Breast epithelium (tissue), 3 donors: ENCODE measurements around the gene TPRG1L.

Experiments used
- POLR2A ChIP-seq: fragments of 450-650 bp; IDR thresholded peaks from one replicate; pipeline ENCODE4 v1.6.1; 2016; ENCODE audit warnings: antibody characterized with exemption, mild to moderate bottlenecking, moderate library complexity
- POLR2AphosphoS5 ChIP-seq, 3 donors: sonication (generic); formaldehyde crosslinking; IDR thresholded peaks; one replicate each; pipeline ENCODE4 v1.6.1; 2017; ENCODE audit warnings: antibody characterized with exemption in 3 of 3
- TF ChIP-seq, protein P1 (sequence below), 3 donors: fragments of 450-650 bp; IDR thresholded peaks; one replicate each; pipeline ENCODE4 v1.5.1; 2016 to 2017; ENCODE audit warnings: antibody characterized with exemption in 3 of 3, mild to moderate bottlenecking in 3 of 3, moderate library complexity in 3 of 3

DNA sequence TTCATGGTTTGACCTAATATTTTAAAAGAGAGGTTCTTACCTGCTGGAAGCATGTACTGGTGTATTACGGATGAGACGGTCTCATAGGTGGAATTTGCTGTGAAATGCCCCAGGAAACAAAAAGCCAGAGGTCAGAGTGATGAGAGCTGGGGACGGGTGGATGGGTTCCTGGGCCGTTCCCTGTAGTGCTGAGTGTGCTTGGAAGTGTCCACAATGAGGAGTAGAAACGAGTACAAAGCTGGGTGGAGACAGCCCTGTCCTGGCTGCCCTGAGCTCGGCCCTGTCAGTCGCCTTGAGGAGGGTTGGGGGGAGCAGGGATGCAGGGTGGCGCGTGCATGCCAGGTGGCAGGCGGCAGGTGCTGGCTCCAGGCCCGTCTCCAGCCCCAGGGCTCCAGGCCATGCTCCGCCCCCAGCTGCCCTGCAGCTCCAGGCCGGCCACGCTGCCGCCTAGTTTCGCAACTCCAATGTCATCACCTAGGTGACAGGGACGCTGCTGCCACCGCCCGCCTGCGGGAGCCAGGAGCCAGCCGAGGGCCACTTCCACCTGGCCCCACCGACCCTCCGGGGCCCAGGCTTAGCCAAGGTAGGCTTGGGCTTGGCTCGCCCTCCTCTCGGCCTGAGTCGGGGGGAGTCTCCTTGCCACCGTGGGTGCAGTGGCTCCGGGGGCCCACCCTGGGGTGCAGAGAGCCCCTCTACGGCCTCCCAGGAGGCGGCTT is 43.9 kb downstream of the TPRG1L start:
- TF ChIP-seq, protein P1, sequence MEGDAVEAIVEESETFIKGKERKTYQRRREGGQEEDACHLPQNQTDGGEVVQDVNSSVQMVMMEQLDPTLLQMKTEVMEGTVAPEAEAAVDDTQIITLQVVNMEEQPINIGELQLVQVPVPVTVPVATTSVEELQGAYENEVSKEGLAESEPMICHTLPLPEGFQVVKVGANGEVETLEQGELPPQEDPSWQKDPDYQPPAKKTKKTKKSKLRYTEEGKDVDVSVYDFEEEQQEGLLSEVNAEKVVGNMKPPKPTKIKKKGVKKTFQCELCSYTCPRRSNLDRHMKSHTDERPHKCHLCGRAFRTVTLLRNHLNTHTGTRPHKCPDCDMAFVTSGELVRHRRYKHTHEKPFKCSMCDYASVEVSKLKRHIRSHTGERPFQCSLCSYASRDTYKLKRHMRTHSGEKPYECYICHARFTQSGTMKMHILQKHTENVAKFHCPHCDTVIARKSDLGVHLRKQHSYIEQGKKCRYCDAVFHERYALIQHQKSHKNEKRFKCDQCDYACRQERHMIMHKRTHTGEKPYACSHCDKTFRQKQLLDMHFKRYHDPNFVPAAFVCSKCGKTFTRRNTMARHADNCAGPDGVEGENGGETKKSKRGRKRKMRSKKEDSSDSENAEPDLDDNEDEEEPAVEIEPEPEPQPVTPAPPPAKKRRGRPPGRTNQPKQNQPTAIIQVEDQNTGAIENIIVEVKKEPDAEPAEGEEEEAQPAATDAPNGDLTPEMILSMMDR (IDR thresholded peaks at IDR 0.05) = no peak
- no peak for TF ChIP-seq POLR2AphosphoS5 (IDR thresholded peaks at IDR 0.05)
- TF ChIP-seq POLR2A = no peak
